ENCODE measurements around the gene RAD51B. TPM values are rescaled to one million over a fixed set of nuclear protein-coding genes. Genes with fewer than 3 reads are reported as not detected.
A peak's percentile ranks its signal among the peaks of the same experiment; 100 is the strongest.

Gene RAD51B
- total RNA-seq, 1 experiment from 2014 or later = 16.7 TPM

GRCh38 chr14:68660495-68660894 lies 840.9 kb downstream of the RAD51B start:
- Histone ChIP-seq H3K23ac (ENCODE audit: insufficient read length, low read depth, low read length) (no peak overlapping the region), H2BK5ac (ENCODE audit: insufficient read length, low read length) (no peak overlapping the region), H2BK120ac (ENCODE audit: low read depth, low read length, poor library complexity, severe bottlenecking) (no peak overlapping the region), H3K27ac (ENCODE audit: insufficient read length, low read depth, low read length) (no peak overlapping the region), H2BK15ac (ENCODE audit: low read depth, low read length) (no peak overlapping the region), H2AFZ (ENCODE audit: low read length) (no peak overlapping the region), H3K79me2 (ENCODE audit: insufficient read depth, low read length) (no peaks in the 10 kb centered on the region), H3K9me3 (ENCODE audit: control insufficient read depth, low read depth, low read length) (no peaks in the 10 kb centered on the region), H3K18ac (ENCODE audit: insufficient read length, low read depth, low read length) (no peak overlapping the region), H3K79me1 (ENCODE audit: insufficient read depth, low read depth, low read length, poor library complexity, severe bottlenecking) (no peaks in the 10 kb centered on the region), H2BK12ac (ENCODE audit: insufficient read length, low read depth, low read length) (no peak overlapping the region), H3K4ac (ENCODE audit: low read depth, low read length) (no peak overlapping the region), H2AK5ac (ENCODE audit: insufficient read length, low read length) (no peak overlapping the region), H3K4me2 (ENCODE audit: insufficient read depth, insufficient read length, low read length) (no peak overlapping the region), H4K8ac (replicated peaks; ENCODE audit: insufficient read length, low read depth, low read length) (no peak overlapping the region), H4K20me1 (ENCODE audit: control insufficient read depth, insufficient read depth, insufficient read length) (no peaks in the 10 kb centered on the region), H3K23me2 (ENCODE audit: insufficient read length, low read depth, low read length, poor library complexity, severe bottlenecking) (no peaks in the 10 kb centered on the region), H3K14ac (ENCODE audit: insufficient read depth, low read length) (no peak overlapping the region), H4K91ac (ENCODE audit: insufficient read length, low read depth, low read length) (no peak overlapping the region), H3K56ac (ENCODE audit: insufficient read length, low read depth, low read length) (no peak overlapping the region), H4K5ac (ENCODE audit: insufficient read length, low read depth, low read length) (no peak overlapping the region), H3T11ph (ENCODE audit: low read length) (no peak overlapping the region), H3K9ac (ENCODE audit: extremely low read depth, insufficient read length, low read length) (no peak overlapping the region), H3K4me1 (ENCODE audit: insufficient read depth, low read length) (no peaks in the 10 kb centered on the region; the same call in 1 of the 2 replicates), H2BK20ac (ENCODE audit: low read depth, low read length, poor library complexity, severe bottlenecking) (no peak overlapping the region), H3K27me3 (ENCODE audit: insufficient read depth, low read length) (no peaks in the 10 kb centered on the region)
- Mint-ChIP-seq H3K9me3 (no peaks in the 10 kb centered on the region), H3K4me1 (peaks cover 17 to 23% of the 10 kb centered on the region in 2 experiments), H3K36me3 (ENCODE audit: insufficient read depth in 1 of 3, low read depth in 3 of 3) (no peaks in the 10 kb centered on the region), H3K4me3 (no peak overlapping the region), H3K27ac (peak overlapping the region in 2 of 3 experiments; percentile 14 to 75; a peak in 1 of 7 replicates), H3K27me3 (ENCODE audit: low read depth) (peaks cover 6% of the 10 kb centered on the region)
- peak; percentile 22; the same call in 1 of the 3 replicates for TF ChIP-seq CTCF (conservative IDR thresholded peaks at IDR 0.05)
- no peak for DNase-seq
- no CpG with 5 or more reads among the region's 6 CpGs for WGBS (ENCODE audit: extremely low coverage, insufficient read length, low lambda C conversion rate)
